Measurements from ENCODE around the gene ST3GAL5.

DNA sequence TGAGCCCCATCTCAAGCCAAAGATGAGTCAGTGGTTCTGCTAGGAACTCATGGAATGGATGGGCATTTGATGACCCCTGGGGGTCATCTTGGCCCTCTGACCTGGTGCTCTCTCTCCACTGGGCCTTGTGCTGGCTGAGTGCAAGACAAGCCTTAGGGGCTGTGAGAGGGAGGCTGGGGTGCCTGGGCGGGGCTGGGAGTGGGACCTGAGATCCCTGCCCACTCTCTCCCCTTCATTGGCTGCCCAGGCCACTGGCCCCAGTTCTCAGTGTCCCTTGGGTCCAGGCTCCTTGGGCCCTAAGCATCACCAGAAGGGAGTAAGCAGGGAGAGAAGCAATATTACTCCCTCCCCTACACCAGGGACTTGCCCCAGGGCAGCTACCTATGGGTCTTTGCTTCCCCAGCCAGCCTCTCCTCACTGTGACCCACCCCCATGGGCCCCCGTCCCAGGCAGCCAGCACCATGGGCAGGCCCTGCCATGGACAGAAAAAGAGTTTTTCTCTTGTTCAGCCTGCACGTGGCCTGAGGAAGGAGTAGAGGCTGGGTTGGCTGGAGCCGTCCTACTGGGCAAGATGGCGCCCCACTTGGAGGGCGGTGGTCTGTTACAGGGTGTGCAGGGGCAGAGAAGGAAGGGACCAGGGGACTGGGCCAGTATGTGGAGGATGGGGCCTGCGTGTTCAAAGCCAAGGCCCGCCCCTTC lies 101.4 kb downstream of the ST3GAL5 start:
- no peak for TF ChIP-seq POLR2AphosphoS5 (IDR thresholded peaks at IDR 0.05; ENCODE audit: low read depth, low read length)
- no peak for TF ChIP-seq TAF1 (IDR thresholded peaks at IDR 0.05; ENCODE audit: low read depth, low read length)
